IMR-90 (cell line): ENCODE data around the gene RXFP3. TPM values are rescaled to one million over a fixed set of nuclear protein-coding genes. Genes with fewer than 3 reads are reported as not detected.
A peak's percentile ranks its signal among the peaks of the same experiment; 100 is the strongest.

Experiments used
- ATAC-seq: fragments of 200-7000 bp; cut with Tn5 transposase; 2 replicates; pipeline ENCODE4 v1.9.1; 2020; ENCODE audit warnings: low read depth, mild to moderate bottlenecking, moderate library complexity
- BruUV-seq: library from RNA; stranded (reverse); fragments of 400-500 nt; replicated peaks from 2 replicates; lab custom pipeline; 2021; lab: Mats Ljungman, UMichigan
- CTCF ChIA-PET: fragments of 300-600 bp; formaldehyde crosslinking; extraction: SDS; loops from one replicate; lab custom pipeline; 2021; ENCODE audit warnings: antibody characterized with exemption; lab: Yijun Ruan, JAX
- POLR2A ChIA-PET: fragments of 300-600 bp; sonication (Branson Sonifier 250); formaldehyde crosslinking; loops from one replicate; lab custom pipeline; 2022; ENCODE audit warnings: antibody characterized with exemption; ENCODE audit not compliant: unreplicated experiment; lab: Charles Lee
- DNase-seq: peaks from one replicate; pipeline ENCODE4 v3.0.0; 2013
- H2AFZ ChIP-seq: replicated peaks from 2 replicates; pipeline ENCODE3; 2013; ENCODE audit warnings: low read length, mild to moderate bottlenecking; ENCODE audit not compliant: poor library complexity
- H2AK5ac ChIP-seq: 2 replicates; pipeline ENCODE4 v1.6.1; 2013; ENCODE audit warnings: low read depth, low read length, inconsistent platforms
- H2AK9ac ChIP-seq: replicated peaks from 2 replicates; pipeline ENCODE3; 2013; ENCODE audit warnings: mild to moderate bottlenecking, low read depth, low read length, moderate library complexity; ENCODE audit not compliant: poor library complexity
- H2BK120ac ChIP-seq: 2 replicates; pipeline ENCODE4 v1.6.1; 2013; ENCODE audit warnings: low read depth, low read length, inconsistent platforms
- H2BK15ac ChIP-seq: 3 replicates; pipeline ENCODE4 v1.6.1; 2013; ENCODE audit warnings: low read depth, low read length, inconsistent platforms
- H2BK20ac ChIP-seq: 2 replicates; pipeline ENCODE4 v1.6.1; 2013; ENCODE audit warnings: low read depth, mild to moderate bottlenecking, inconsistent platforms, low read length, moderate library complexity
- H2BK5ac ChIP-seq: 2 replicates; pipeline ENCODE4 v1.6.1; 2013; ENCODE audit warnings: mild to moderate bottlenecking, low read depth, low read length, inconsistent platforms; ENCODE audit not compliant: poor library complexity, severe bottlenecking
- H3K14ac ChIP-seq: replicated peaks from 2 replicates; pipeline ENCODE4 v1.6.1; 2013; ENCODE audit warnings: low read depth, low read length, inconsistent platforms
- H3K18ac ChIP-seq: 2 replicates; pipeline ENCODE4 v1.6.1; 2013; ENCODE audit warnings: low read depth, low read length, control low read depth
- H3K23ac ChIP-seq: 2 replicates; pipeline ENCODE4 v1.6.1; 2013; ENCODE audit warnings: low read depth, low read length, inconsistent platforms
- H3K27ac ChIP-seq: 2 replicates; pipeline ENCODE4 v1.5.1; 2013; ENCODE audit warnings: mild to moderate bottlenecking, control low read depth, low read length; ENCODE audit not compliant: insufficient read depth
- H3K27me3 ChIP-seq: 2 replicates; pipeline ENCODE4 v1.6.1; 2013; ENCODE audit warnings: low read length; ENCODE audit not compliant: control insufficient read depth, insufficient read depth
- H3K36me3 ChIP-seq: 2 replicates; pipeline ENCODE4 v1.6.1; 2013; ENCODE audit warnings: low read length, mixed read lengths; ENCODE audit not compliant: control insufficient read depth, insufficient read depth
- H3K4ac ChIP-seq: 2 replicates; pipeline ENCODE4 v1.6.1; 2013; ENCODE audit warnings: low read depth, low read length, inconsistent platforms
- H3K4me1 ChIP-seq: 2 replicates; pipeline ENCODE4 v1.6.1; 2013; ENCODE audit warnings: low read length, mixed read lengths; ENCODE audit not compliant: control insufficient read depth, insufficient read depth
- H3K4me2 ChIP-seq: 2 replicates; pipeline ENCODE4 v1.6.1; 2013; ENCODE audit warnings: low read depth, mild to moderate bottlenecking, control low read depth, low read length, moderate library complexity
- H3K4me3 ChIP-seq: 2 replicates; pipeline ENCODE4 v1.5.1; 2013; ENCODE audit warnings: low read depth, mild to moderate bottlenecking, control low read depth, low read length, moderate library complexity; ENCODE audit not compliant: insufficient read depth
- H3K56ac ChIP-seq: 2 replicates; pipeline ENCODE4 v1.6.1; 2013; ENCODE audit warnings: low read length, inconsistent platforms; ENCODE audit not compliant: insufficient read depth; ENCODE audit errors: extremely low read depth
- H3K79me1 ChIP-seq, 2 experiments: 2 replicates each; pipeline ENCODE4 v1.6.1; 2013; ENCODE audit warnings: low read length in 2 of 2, inconsistent platforms in 1 of 2, low read depth in 1 of 2
- H3K9ac ChIP-seq: 2 replicates; pipeline ENCODE4 v1.6.1; 2013; ENCODE audit warnings: low read depth, low read length, control low read depth
- H3K9me1 ChIP-seq: 2 replicates; pipeline ENCODE4 v1.6.1; 2013; ENCODE audit warnings: low read length, inconsistent platforms; ENCODE audit not compliant: insufficient read depth
- H3K9me3 ChIP-seq: 2 replicates; pipeline ENCODE4 v1.6.1; 2013; ENCODE audit warnings: low read length; ENCODE audit not compliant: control insufficient read depth, insufficient read depth
- H4K20me1 ChIP-seq: 2 replicates; pipeline ENCODE4 v1.6.1; 2013; ENCODE audit warnings: low read length, inconsistent platforms; ENCODE audit not compliant: insufficient read depth
- H4K5ac ChIP-seq: 2 replicates; pipeline ENCODE4 v1.6.1; 2013; ENCODE audit warnings: mild to moderate bottlenecking, low read depth, low read length, control low read depth
- H4K8ac ChIP-seq, 2 experiments: 2 replicates each; pipeline ENCODE4 v1.6.1; 2013; ENCODE audit warnings: low read depth in 2 of 2, low read length in 2 of 2, control low read depth in 1 of 2, inconsistent platforms in 1 of 2
- H4K91ac ChIP-seq: 2 replicates; pipeline ENCODE4 v1.6.1; 2013; ENCODE audit warnings: low read depth, low read length, inconsistent platforms; ENCODE audit not compliant: insufficient read depth
- BHLHE40 ChIP-seq: fragments of 150-350 bp; IDR thresholded peaks from 2 replicates; pipeline ENCODE4 v1.6.1; 2016; ENCODE audit warnings: mild to moderate bottlenecking, low read depth, low read length
- CEBPB ChIP-seq: IDR thresholded peaks from 2 replicates; pipeline ENCODE4 v1.6.1; 2012; ENCODE audit warnings: low read depth, low read length, improper control_type of control experiment
- FOS ChIP-seq: fragments of 150-350 bp; IDR thresholded peaks from 2 replicates; pipeline ENCODE4 v1.6.1; 2016; ENCODE audit warnings: low read depth, low read length
- MAFK ChIP-seq: IDR thresholded peaks from 2 replicates; pipeline ENCODE4 v1.6.1; 2012; ENCODE audit warnings: low read depth, low read length, improper control_type of control experiment
- MXI1 ChIP-seq: IDR thresholded peaks from 2 replicates; pipeline ENCODE4 v1.6.1; 2012; ENCODE audit warnings: low read depth, mild to moderate bottlenecking, low read length, moderate library complexity, borderline replicate concordance
- NFE2L2 ChIP-seq: fragments of 150-350 bp; IDR thresholded peaks from 2 replicates; pipeline ENCODE4 v1.6.1; 2016; ENCODE audit warnings: low read depth, mild to moderate bottlenecking, low read length
- POLR2A ChIP-seq: IDR thresholded peaks from 2 replicates; pipeline ENCODE4 v1.6.1; 2012; ENCODE audit warnings: mild to moderate bottlenecking, low read depth, low read length
- RAD21 ChIP-seq: IDR thresholded peaks from 2 replicates; pipeline ENCODE4 v1.6.1; 2012; ENCODE audit warnings: low read length, improper control_type of control experiment
- RCOR1 ChIP-seq: IDR thresholded peaks from 2 replicates; pipeline ENCODE4 v1.6.1; 2012; ENCODE audit warnings: mild to moderate bottlenecking, low read length, improper control_type of control experiment; ENCODE audit not compliant: insufficient replicate concordance
- RFX5 ChIP-seq: IDR thresholded peaks from 2 replicates; pipeline ENCODE4 v1.8.0; 2012; ENCODE audit warnings: low read depth, mild to moderate bottlenecking, low read length, moderate library complexity
- WGBS, 2 experiments: methylation state at CpG; one replicate each; pipeline versions ENCODE4 v1.1.5 to v1.1.7; 2013; ENCODE audit warnings: missing lambda C conversion rate in 2 of 2; ENCODE audit not compliant: insufficient read length in 1 of 2; ENCODE audit errors: extremely low coverage in 2 of 2; 5-methylcytosine and 5-hydroxymethylcytosine counted together
- dilution Hi-C: fragments of 300-500 bp; cut with HindIII; formaldehyde crosslinking; loops from one replicate; pipeline ENCODE4 v1.14.3; 2018; ENCODE audit warnings: low sequenced_read_pairs; ENCODE audit not compliant: unreplicated experiment
- in situ Hi-C: fragments of 300-500 bp; cut with MboI; formaldehyde crosslinking; loops from 3 replicates; pipeline ENCODE4 v1.14.3; 2019; ENCODE audit warnings: low sequenced_read_pairs, inconsistent platforms, mixed read lengths
- intact Hi-C: fragments of 100-400 bp; cut with micrococcal nuclease; formaldehyde crosslinking; loops from 2 replicates; pipeline ENCODE4 v1.10.0; 2022
- polyA plus RNA-seq, 3 experiments: library from polyadenylated mRNA; depleted of rRNA; stranded (reverse); fragments of >200 nt; gene quantifications; 2 replicates each; pipeline ENCODE4 v1.2.3, GENCODE V29; 2012; ENCODE audit warnings: low replicate concordance in 1 of 3
- total RNA-seq: library from RNA; depleted of rRNA; stranded (reverse); fragments of >200 nt; gene quantifications from 2 replicates; pipeline ENCODE4 v1.2.3, GENCODE V29; 2012
- TF ChIP-seq, protein P1 (sequence below): conservative IDR thresholded peaks from 2 replicates; pipeline ENCODE4 v1.5.1; 2012; ENCODE audit warnings: mild to moderate bottlenecking, low read depth, low read length, improper control_type of control experiment
- TF ChIP-seq, protein P2 (sequence below): fragments of 150-350 bp; IDR thresholded peaks from 2 replicates; pipeline ENCODE4 v1.6.1; 2017; ENCODE audit warnings: mild to moderate bottlenecking, antibody characterized with exemption, low read length, low read depth

RXFP3 gene
- total and polyA plus RNA-seq, 2 of the 4 experiments (the other 2 are of a cell fraction) = not detected

DNA sequence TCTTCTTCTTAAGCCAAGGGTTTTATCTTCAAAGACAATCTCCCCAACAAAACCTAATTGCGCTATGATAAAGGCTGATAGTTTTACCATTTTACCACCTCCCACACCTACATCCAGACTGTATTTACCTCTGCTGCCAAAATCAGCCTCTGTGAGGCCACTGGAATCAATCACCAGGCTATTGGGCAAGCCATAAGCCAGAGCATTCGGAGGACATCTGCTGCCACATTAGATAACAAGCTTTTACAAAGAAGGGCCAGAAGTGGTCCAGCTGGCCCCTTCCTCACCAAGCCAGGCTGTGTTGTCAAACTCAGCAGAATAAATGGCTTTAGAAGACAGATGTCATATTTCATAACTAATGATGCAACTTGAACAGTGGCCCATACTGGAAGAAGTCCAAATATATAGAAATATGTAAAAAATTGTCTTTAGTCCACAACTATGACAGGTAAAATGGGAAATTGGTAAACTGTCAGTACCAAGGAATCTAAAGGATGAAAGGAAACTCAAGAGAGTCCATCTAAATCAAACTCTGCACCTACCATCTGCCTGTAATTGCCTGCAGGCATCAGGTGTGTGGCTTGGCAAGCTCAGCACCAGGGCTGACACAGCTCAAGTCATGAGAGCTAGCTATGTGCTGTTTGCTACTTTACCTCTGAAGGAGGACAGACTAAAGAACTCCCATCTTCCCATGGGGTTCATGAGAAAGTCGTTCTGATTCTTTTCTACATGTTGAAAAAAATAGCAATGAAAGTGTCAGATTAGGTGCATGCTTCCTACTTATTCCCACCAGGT is 32.2 kb downstream of the RXFP3 start (continued):
- no peak for TF ChIP-seq MAFK

DNA sequence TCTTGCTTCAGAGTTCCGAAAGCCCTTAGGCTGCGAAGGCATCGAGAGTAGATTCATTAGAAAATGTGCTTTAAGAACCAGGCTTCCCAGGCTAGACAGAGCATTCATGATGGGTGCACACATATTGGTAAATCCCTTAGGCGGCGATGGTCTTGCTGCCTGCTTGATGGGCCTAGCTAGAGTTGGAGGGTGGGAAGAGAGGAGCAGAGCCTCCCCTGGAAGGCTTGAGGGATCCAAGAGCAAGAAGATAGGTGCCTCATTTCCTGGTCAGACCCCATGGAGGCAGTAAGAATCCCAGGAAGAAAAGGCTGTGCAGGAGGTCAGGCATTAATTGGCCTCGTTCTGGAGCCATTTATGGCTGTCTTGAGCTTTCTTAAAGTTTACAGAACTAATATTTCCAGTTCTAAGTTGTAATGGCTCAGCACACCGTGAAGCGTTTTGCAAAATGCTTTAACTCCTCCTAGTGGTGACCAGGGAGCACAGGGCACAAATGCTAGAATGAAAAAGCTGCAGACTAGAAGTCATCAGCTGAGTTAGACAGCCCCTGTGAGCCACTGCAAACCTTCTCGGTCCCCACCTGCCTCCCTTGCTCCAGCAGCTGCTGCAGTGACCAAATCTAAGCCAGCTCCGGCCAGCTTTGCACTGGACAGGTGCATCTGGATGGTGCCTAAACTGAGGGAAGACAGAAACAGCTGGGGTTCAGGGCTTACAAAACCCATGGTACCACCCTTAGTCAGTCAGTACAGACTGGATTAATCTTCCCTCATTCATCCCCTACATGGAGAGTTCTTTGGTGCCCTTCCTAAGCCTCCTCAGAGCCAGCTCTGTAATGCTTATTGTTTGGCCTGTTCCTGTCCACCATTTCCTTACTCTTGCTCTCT is 33.6 kb downstream of the RXFP3 start:
- Histone ChIP-seq H3K9me1 (no peaks in the 10 kb centered on the region), H2BK15ac (no peak overlapping the region), H4K91ac (no peak overlapping the region), H2AK5ac (no peak overlapping the region), H2AFZ (peak overlapping the region; percentile 80), H2AK9ac (no peak overlapping the region), H4K5ac (no peak overlapping the region), H3K9ac (no peak overlapping the region), H3K27me3 (peaks cover 6% of the 10 kb centered on the region), H3K4me1 (peaks cover 1% of the 10 kb centered on the region; the same call in 1 of the 2 replicates), H3K23ac (no peak overlapping the region), H3K9me3 (no peaks in the 10 kb centered on the region), H2BK120ac (no peak overlapping the region), H3K4ac (no peak overlapping the region), H4K20me1 (no peaks in the 10 kb centered on the region), H3K18ac (no peak overlapping the region), H3K4me3 (no peak overlapping the region), H2BK20ac (no peak overlapping the region), H3K79me1 (no peaks in the 10 kb centered on the region), H3K56ac (no peak overlapping the region), H3K27ac (no peak overlapping the region), H2BK5ac (no peak overlapping the region), H4K8ac (no peak overlapping the region), H3K4me2 (no peak overlapping the region), H3K14ac (no peak overlapping the region), H3K36me3 (no peaks in the 10 kb centered on the region)
- in situ Hi-C loops (no loop called here), intact Hi-C loops (loop anchor here (1.0 to 5.0 kb wide), 3 partner anchors 78 to 534 kb away; partner anchors contain the start of gene ADAMTS12), dilution Hi-C loops (no loop called here)
- CTCF ChIA-PET = interaction anchor here (0.5 to 1.9 kb wide), 17 partner anchors 10 to 536 kb away, joined by 3 to 12 read pairs (median 4); partner anchors contain the start of genes ADAMTS12 and TARS1
- POLR2A ChIA-PET = no interaction called here
- peak; percentile 98 for ATAC-seq
- WGBS, 2 experiments = 95% methylated on average over 4 of the region's 10 CpGs; no CpG with 5 or more reads in 1 of the 2 experiments
- peak; percentile 71 for DNase-seq
- BruUV-seq = no TSS peak
- TF ChIP-seq, protein P1, sequence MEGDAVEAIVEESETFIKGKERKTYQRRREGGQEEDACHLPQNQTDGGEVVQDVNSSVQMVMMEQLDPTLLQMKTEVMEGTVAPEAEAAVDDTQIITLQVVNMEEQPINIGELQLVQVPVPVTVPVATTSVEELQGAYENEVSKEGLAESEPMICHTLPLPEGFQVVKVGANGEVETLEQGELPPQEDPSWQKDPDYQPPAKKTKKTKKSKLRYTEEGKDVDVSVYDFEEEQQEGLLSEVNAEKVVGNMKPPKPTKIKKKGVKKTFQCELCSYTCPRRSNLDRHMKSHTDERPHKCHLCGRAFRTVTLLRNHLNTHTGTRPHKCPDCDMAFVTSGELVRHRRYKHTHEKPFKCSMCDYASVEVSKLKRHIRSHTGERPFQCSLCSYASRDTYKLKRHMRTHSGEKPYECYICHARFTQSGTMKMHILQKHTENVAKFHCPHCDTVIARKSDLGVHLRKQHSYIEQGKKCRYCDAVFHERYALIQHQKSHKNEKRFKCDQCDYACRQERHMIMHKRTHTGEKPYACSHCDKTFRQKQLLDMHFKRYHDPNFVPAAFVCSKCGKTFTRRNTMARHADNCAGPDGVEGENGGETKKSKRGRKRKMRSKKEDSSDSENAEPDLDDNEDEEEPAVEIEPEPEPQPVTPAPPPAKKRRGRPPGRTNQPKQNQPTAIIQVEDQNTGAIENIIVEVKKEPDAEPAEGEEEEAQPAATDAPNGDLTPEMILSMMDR = peak; percentile 84
- TF ChIP-seq NFE2L2 = no peak
- no peak for TF ChIP-seq RFX5
- peak; percentile 93 for TF ChIP-seq RAD21
- no peak for TF ChIP-seq FOS
- TF ChIP-seq MXI1 = no peak
- no peak for TF ChIP-seq CEBPB
- no peak for TF ChIP-seq POLR2A
- TF ChIP-seq, protein P2, sequence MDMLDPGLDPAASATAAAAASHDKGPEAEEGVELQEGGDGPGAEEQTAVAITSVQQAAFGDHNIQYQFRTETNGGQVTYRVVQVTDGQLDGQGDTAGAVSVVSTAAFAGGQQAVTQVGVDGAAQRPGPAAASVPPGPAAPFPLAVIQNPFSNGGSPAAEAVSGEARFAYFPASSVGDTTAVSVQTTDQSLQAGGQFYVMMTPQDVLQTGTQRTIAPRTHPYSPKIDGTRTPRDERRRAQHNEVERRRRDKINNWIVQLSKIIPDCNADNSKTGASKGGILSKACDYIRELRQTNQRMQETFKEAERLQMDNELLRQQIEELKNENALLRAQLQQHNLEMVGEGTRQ = no peak
- no peak for TF ChIP-seq RCOR1
- TF ChIP-seq BHLHE40 = no peak
- TF ChIP-seq MAFK = no peak
